SK-N-SH treated with all-trans-retinoic acid at 6 μM for 48 hours (cell line): Measurements from ENCODE around the gene CACNA1S.

Source experiments
- ATAC-seq: fragments of 200-7000 bp; cut with Tn5 transposase; 3 replicates; pipeline ENCODE4 v1.9.1; 2020; ENCODE audit warnings: mild to moderate bottlenecking, moderate library complexity
- BACH2 ChIP-seq: fragments of 250-450 bp; sonication (Bioruptor Pico); IDR thresholded peaks from 2 replicates; pipeline ENCODE4 v1.9.0; 2021; ENCODE audit warnings: mild to moderate bottlenecking, borderline replicate concordance
- CREB5 ChIP-seq: fragments of 250-450 bp; sonication (Bioruptor Pico); IDR thresholded peaks from 2 replicates; pipeline ENCODE4 v1.5.1; 2020; ENCODE audit warnings: low read depth, mild to moderate bottlenecking, moderate library complexity
- CSDC2 ChIP-seq: fragments of 250-450 bp; sonication (Bioruptor Pico); IDR thresholded peaks from 2 replicates; pipeline ENCODE4 v1.5.0; 2020; ENCODE audit warnings: mild to moderate bottlenecking, moderate library complexity
- ESRRG ChIP-seq: fragments of 250-450 bp; sonication (Bioruptor Pico); IDR thresholded peaks from 2 replicates; pipeline ENCODE4 v1.6.1; 2021; ENCODE audit warnings: mild to moderate bottlenecking
- GLIS3 ChIP-seq: fragments of 250-450 bp; sonication (Bioruptor Pico); IDR thresholded peaks from 2 replicates; pipeline ENCODE4 v1.5.0; 2020; ENCODE audit warnings: mild to moderate bottlenecking, moderate library complexity
- ISL1 ChIP-seq: fragments of 250-450 bp; sonication (Bioruptor Pico); IDR thresholded peaks from 2 replicates; pipeline ENCODE4 v2.1.2; 2022; ENCODE audit warnings: mild to moderate bottlenecking, moderate library complexity
- OSR1 ChIP-seq: fragments of 250-450 bp; sonication (Bioruptor Pico); IDR thresholded peaks from 2 replicates; pipeline ENCODE4 v1.8.0; 2022; ENCODE audit warnings: moderate library complexity, mild to moderate bottlenecking, inconsistent platforms
- PATZ1 ChIP-seq: fragments of 250-450 bp; sonication (Bioruptor Pico); IDR thresholded peaks from 2 replicates; pipeline ENCODE4 v1.8.0; 2020; ENCODE audit warnings: mild to moderate bottlenecking, moderate library complexity, borderline replicate concordance
- PPARA ChIP-seq: fragments of 250-450 bp; sonication (Bioruptor Pico); IDR thresholded peaks from 2 replicates; pipeline ENCODE4 v1.5.0; 2020; ENCODE audit warnings: mild to moderate bottlenecking, borderline replicate concordance
- RARB ChIP-seq: fragments of 250-450 bp; sonication (Bioruptor Pico); IDR thresholded peaks from 2 replicates; pipeline ENCODE4 v1.8.0; 2021; ENCODE audit warnings: mild to moderate bottlenecking, moderate library complexity
- SNAI2 ChIP-seq: fragments of 250-450 bp; sonication (Bioruptor Pico); IDR thresholded peaks from 2 replicates; pipeline ENCODE4 v1.5.0; 2020; ENCODE audit warnings: mild to moderate bottlenecking, moderate library complexity
- TSHZ2 ChIP-seq: fragments of 250-450 bp; sonication (Bioruptor Pico); IDR thresholded peaks from 2 replicates; pipeline ENCODE4 v1.5.0; 2020; ENCODE audit warnings: mild to moderate bottlenecking, moderate library complexity
- ZC3H10 ChIP-seq: fragments of 250-450 bp; sonication (Bioruptor Pico); IDR thresholded peaks from 2 replicates; pipeline ENCODE4 v1.5.1; 2021; ENCODE audit warnings: mild to moderate bottlenecking, moderate library complexity
- ZFP30 ChIP-seq: fragments of 450-650 bp; formaldehyde crosslinking; IDR thresholded peaks from 2 replicates; pipeline ENCODE4 v1.5.0; 2022; ENCODE audit warnings: mild to moderate bottlenecking, moderate library complexity
- ZNF565 ChIP-seq: fragments of 450-650 bp; formaldehyde crosslinking; conservative IDR thresholded peaks from 2 replicates; pipeline ENCODE4 v1.5.0; 2020; ENCODE audit warnings: low read depth, mild to moderate bottlenecking, moderate library complexity
- ZNF70 ChIP-seq: fragments of 450-650 bp; formaldehyde crosslinking; IDR thresholded peaks from 2 replicates; pipeline ENCODE4 v1.5.0; 2020; ENCODE audit warnings: mild to moderate bottlenecking, moderate library complexity
- ZNF8 ChIP-seq: fragments of 450-650 bp; formaldehyde crosslinking; IDR thresholded peaks from 2 replicates; pipeline ENCODE4 v1.5.0; 2020; ENCODE audit warnings: mild to moderate bottlenecking, moderate library complexity
- TF ChIP-seq, protein P1 (sequence below): fragments of 250-450 bp; sonication (Bioruptor Pico); IDR thresholded peaks from 2 replicates; pipeline ENCODE4 v1.5.1; 2021; ENCODE audit warnings: mild to moderate bottlenecking, moderate library complexity
- TF ChIP-seq, protein P2 (sequence below): fragments of 250-450 bp; sonication (Bioruptor Pico); IDR thresholded peaks from 2 replicates; pipeline ENCODE4 v1.8.0; 2021; ENCODE audit warnings: low read depth, mild to moderate bottlenecking, moderate library complexity, borderline replicate concordance

The CACNA1S gene

DNA sequence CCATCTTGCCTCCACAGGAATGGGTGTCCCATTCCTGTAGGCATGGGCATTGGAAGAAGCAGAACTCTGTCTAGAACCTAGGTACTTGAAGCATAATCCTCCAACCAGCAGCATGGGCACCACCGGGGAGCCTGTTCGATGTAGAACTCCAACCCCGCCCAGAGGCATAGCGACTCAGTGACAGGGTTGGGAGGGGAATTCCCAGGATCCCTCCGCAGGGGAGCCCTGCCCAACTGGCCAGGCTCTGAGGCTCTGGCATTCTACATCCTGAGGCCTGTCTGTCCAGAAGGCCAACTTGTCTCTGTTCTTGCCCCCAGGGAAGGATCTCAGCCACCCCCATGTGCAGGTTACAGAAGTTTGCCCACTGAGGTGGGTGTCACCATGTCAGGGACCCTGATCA, 38.2 kb downstream of the CACNA1S start:
- ATAC-seq: no peak
- no peak for TF ChIP-seq ZNF565 (CRISPR knock-in tag)
- no peak for TF ChIP-seq PPARA
- no peak for TF ChIP-seq ZC3H10 (CRISPR knock-in tag)
- TF ChIP-seq ZFP30: no peak
- TF ChIP-seq, protein P1, sequence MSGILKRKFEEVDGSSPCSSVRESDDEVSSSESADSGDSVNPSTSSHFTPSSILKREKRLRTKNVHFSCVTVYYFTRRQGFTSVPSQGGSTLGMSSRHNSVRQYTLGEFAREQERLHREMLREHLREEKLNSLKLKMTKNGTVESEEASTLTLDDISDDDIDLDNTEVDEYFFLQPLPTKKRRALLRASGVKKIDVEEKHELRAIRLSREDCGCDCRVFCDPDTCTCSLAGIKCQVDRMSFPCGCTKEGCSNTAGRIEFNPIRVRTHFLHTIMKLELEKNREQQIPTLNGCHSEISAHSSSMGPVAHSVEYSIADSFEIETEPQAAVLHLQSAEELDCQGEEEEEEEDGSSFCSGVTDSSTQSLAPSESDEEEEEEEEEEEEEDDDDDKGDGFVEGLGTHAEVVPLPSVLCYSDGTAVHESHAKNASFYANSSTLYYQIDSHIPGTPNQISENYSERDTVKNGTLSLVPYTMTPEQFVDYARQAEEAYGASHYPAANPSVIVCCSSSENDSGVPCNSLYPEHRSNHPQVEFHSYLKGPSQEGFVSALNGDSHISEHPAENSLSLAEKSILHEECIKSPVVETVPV (CRISPR knock-in tag): no peak
- TF ChIP-seq, protein P2, sequence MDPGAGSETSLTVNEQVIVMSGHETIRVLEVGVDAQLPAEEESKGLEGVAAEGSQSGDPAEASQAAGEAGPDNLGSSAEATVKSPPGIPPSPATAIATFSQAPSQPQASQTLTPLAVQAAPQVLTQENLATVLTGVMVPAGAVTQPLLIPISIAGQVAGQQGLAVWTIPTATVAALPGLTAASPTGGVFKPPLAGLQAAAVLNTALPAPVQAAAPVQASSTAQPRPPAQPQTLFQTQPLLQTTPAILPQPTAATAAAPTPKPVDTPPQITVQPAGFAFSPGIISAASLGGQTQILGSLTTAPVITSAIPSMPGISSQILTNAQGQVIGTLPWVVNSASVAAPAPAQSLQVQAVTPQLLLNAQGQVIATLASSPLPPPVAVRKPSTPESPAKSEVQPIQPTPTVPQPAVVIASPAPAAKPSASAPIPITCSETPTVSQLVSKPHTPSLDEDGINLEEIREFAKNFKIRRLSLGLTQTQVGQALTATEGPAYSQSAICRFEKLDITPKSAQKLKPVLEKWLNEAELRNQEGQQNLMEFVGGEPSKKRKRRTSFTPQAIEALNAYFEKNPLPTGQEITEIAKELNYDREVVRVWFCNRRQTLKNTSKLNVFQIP: no peak
- no peak for TF ChIP-seq CSDC2
- TF ChIP-seq ZNF70 (CRISPR knock-in tag): no peak
- TF ChIP-seq OSR1 (CRISPR knock-in tag): no peak
- TF ChIP-seq ESRRG (CRISPR knock-in tag): no peak
- TF ChIP-seq SNAI2: no peak
- TF ChIP-seq PATZ1: no peak
- no peak for TF ChIP-seq GLIS3
- no peak for TF ChIP-seq ZNF8 (CRISPR knock-in tag)
- no peak for TF ChIP-seq RARB
- no peak for TF ChIP-seq CREB5 (CRISPR knock-in tag)
- TF ChIP-seq TSHZ2 (CRISPR knock-in tag): no peak
- TF ChIP-seq BACH2 (CRISPR knock-in tag): no peak

DNA sequence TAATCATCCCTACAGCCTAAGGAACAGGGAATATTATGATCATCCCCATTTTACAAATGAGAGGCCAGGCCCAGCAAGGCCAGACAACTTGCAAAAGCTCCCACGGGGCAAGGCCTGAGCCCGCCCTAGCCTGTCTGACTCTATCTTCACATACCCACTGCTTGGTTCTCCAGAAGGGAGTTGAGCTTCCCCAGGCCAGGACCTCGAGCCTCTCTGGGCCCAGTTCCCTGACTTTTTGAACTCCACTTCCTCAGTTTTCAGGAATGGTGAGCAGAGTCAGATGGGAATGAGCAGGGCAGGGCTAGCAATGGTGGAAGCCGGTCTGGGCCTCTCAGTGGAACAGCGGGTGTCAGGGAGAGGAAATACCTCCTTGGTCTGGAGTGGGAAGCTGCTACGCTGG, 39.3 kb downstream of the CACNA1S start:
- no peak for ATAC-seq
- no peak for TF ChIP-seq ZNF8 (CRISPR knock-in tag)
- no peak for TF ChIP-seq RARB
- no peak for TF ChIP-seq ESRRG (CRISPR knock-in tag)
- TF ChIP-seq ZNF70 (CRISPR knock-in tag): no peak
- TF ChIP-seq, protein P2: no peak
- TF ChIP-seq CSDC2: no peak
- TF ChIP-seq ZNF565 (CRISPR knock-in tag): no peak

DNA sequence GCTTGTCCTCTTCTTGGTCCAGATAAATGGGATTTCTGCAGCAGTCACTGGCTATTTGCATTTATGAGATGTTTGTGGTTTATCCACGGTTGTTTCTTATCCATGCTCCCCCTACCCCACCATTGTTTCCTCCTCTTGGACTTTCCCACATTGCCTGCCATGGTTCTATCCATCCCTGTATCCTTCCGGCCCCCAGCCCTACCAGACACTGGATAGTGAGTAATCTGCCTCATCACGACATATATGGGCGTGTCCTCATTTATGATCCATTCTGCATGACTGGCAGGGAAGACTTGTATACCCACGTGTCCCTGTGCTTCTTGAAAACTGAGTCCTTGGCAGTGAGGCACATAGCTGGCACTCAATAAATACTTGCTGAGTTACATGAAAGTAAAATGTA, 40.1 kb downstream of the CACNA1S start:
- no peak for ATAC-seq
- TF ChIP-seq ISL1 (CRISPR knock-in tag): no peak
- TF ChIP-seq CREB5 (CRISPR knock-in tag): no peak
- TF ChIP-seq ZFP30: no peak
- no peak for TF ChIP-seq OSR1 (CRISPR knock-in tag)
- TF ChIP-seq RARB: no peak
- no peak for TF ChIP-seq ZNF8 (CRISPR knock-in tag)
